VCaP (cell line): ENCODE measurements around the gene GRPEL2.

ENCODE experiments used
- H3K27ac ChIP-seq: fragments of 450-650 bp; 2 replicates; pipeline ENCODE4 v1.5.1; 2017
- TF ChIP-seq, protein P1 (sequence below): fragments of 450-650 bp; conservative IDR thresholded peaks from 2 replicates; pipeline ENCODE4 v1.5.1; 2017; ENCODE audit warnings: mild to moderate bottlenecking, moderate library complexity

GRPEL2 gene

DNA sequence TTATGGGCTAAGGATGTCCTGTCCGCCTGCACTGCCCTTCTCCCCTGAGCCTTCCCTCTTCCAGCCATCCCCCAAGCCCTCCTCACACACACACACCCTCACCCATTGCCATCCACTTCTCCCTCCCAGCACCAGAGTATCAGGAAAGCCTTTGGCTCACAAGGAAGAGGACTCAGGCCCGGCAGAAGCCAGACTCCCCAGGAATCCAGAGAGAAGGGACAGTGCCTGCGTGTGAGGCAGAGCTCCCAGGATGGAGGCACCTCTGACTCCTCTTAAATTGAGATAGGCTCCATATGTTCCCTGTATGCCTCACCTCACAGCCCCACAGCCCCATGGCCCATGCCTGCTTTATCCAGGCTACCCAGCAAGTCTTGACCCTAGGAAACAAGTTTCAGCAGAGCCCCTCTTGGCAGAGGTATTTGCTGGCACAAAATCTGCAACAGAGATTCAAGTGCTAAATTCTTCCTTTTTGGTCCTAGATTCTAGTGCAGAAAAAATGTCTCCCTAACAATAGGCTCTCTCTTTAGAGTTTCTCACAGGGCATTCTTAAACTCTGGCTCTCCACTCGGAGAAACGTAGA, 33.0 kb downstream of the GRPEL2 start:
- TF ChIP-seq, protein P1, sequence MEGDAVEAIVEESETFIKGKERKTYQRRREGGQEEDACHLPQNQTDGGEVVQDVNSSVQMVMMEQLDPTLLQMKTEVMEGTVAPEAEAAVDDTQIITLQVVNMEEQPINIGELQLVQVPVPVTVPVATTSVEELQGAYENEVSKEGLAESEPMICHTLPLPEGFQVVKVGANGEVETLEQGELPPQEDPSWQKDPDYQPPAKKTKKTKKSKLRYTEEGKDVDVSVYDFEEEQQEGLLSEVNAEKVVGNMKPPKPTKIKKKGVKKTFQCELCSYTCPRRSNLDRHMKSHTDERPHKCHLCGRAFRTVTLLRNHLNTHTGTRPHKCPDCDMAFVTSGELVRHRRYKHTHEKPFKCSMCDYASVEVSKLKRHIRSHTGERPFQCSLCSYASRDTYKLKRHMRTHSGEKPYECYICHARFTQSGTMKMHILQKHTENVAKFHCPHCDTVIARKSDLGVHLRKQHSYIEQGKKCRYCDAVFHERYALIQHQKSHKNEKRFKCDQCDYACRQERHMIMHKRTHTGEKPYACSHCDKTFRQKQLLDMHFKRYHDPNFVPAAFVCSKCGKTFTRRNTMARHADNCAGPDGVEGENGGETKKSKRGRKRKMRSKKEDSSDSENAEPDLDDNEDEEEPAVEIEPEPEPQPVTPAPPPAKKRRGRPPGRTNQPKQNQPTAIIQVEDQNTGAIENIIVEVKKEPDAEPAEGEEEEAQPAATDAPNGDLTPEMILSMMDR, result no peak
- no peak overlapping the region for H3K27ac ChIP-seq

DNA sequence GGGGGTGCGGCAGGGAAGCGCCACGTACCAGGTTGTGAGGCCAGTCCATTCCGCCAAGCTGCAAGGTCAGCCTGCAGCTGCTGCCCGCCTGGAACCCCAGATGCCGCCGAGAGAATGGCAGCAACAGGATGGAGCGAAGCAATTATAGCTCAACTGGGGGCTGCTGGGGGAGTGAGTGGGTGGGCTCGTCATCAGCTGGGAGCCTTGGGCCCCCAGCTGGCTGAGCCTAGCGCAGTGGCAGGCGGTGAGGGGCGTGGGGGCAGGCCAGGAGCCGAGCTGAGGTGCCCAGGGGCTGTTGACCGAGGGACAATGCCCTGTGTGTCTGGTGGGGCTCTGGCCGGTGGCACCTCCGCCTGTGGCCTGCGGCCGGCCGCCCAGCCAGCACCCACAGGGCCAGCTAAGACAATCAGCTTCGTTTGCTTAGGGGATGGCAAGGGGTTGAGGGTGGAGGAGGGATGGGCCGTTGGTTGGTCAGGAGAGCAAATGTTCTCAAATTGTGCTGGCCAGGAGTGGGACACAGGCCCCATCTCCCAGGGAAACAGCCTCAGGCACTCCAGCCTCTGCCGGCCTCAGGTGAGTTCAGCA, 34.0 kb downstream of the GRPEL2 start, which contains the start of gene IL17B:
Gene IL17B, minus strand, starts transcription at position 116 of the 585 bp plus-strand sequence. Its CDS starts 67 bp downstream, at position 49.
- TF ChIP-seq, protein P1, result no peak
- H3K27ac ChIP-seq, result no peak within 1 kb of the TSS

DNA sequence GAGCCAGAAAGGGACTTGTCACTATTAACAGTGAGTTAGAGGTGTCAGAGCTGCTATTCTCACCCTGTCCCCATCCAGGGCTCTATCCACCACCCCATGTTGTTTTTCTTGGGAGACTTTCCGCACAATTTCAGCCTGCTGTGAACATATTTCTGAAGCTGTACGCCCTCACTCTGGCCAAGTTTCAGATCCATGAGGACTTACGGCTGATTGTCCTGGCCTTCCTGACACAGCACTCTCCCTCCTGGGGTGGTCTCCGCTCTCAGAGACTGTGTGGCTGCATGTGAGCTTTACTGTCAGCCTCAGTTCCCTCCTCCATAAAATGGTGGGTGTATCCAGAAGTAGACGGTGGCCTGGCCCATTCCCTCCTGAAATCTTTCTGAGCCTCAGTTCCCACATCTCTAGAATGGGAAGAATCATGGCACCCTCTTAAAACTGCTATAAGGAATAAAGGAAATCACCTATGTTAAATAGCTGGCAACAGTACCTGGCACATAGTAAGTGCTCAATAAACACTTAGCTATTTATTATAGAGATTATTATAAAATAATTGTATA, 34.6 kb downstream of the GRPEL2 start:
- TF ChIP-seq, protein P1, result no peak
- H3K27ac ChIP-seq, result no peak overlapping the region

DNA sequence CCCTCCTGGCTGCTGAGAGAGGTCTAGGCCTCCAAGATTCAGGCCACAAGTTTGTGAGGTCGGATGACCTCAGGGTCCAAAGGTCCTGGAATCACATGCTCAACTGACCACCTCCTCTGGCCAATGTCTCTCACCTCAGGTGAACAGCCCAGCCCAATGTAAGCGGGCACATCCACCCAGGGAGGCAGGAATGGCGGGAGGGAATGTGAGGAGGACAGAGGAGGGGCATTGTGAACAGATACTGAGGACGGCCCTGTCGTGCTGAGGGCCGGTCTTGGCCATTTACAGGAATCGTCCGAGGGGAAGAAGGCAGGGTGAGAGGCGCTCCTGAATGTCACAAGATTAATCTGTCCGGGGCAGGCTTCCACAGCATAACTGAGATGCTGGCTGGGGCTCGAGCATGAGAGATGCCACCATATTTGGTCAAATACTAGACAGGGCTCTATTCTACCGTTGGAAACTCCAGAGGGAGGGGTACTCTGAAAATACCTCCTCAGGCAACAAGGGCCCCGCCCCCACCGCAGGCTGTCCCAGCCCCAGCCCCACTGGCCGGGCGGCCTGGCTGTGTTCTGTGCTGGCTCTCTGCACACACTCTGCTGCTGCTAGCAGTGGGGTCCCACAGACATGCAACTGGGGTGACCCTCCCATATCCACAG, 35.3 kb downstream of the GRPEL2 start:
- H3K27ac ChIP-seq, result no peak overlapping the region
- TF ChIP-seq, protein P1, result no peak

DNA sequence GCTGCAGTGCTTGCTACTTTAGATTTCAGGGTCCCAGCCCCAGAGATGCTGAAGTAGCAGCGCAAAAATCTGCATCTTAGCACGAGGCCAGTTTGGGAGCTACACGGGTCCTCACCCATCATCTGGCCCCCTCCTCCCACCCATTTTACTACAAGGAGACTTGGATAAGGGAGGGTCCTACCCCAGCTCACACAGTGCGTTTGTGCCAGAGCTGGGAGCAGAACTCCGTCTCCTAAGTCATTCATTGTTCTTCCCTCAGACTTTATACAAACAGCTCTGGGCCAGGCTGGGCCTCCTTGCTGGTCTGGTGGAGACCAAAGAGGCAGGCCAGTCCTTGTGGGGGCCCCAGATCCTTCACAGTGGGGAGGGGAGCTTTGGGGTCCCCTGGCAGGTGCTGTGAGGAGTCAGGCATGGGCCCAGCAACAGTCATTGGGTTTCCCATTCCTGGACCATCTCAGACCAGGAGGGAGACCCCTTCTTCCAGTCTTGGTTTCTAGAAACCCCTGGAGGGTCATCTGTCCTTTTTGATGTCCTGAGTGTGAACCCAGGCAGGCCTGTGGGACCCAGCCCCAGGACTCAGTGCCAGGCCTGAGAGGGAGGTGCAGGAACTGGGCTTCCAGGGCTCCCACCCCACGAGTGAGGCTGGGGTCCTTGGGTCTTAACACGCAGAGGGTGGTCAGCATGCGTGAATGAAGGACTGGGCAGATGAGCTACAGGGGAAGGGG, 36.1 kb downstream of the GRPEL2 start:
- no peak overlapping the region for H3K27ac ChIP-seq
- TF ChIP-seq, protein P1, result no peak

DNA sequence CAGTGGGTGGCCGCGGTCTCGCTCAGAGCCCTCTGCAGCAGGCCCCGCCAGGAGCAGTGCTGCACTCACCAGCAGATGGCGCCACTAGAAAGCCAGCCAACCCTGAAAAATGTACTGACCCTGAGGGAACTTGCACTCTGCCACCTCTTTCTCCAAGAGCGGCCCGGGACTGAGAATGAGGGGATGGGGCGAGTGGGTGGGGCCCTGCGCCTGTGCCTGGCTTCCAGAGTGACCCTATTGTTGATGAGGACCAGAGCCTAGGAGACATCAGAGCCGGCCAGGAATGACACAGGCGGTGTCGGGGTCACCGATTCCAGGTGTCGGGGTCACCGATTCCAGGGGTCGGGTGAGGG, 36.7 kb downstream of the GRPEL2 start:
- TF ChIP-seq, protein P1, result peak; percentile 94
- no peak overlapping the region for H3K27ac ChIP-seq
